Fibroblast of the aortic adventitia (primary cell): Measurements from ENCODE around the gene KCNH1. TPM values are rescaled to one million over a fixed set of nuclear protein-coding genes. Genes with fewer than 3 reads are reported as not detected.

Experiments
- DNase-seq: peaks from one replicate; pipeline ENCODE4 v3.0.0-alpha.2; 2010; ENCODE audit warnings: low read depth
- H3K4me3 ChIP-seq: 2 replicates; pipeline ENCODE4 v1.5.1; 2011; ENCODE audit warnings: low read depth, mild to moderate bottlenecking, control low read depth, low read length, moderate library complexity
- total RNA-seq: library from RNA; depleted of rRNA; stranded (reverse); fragments of >200 nt; gene quantifications from 2 replicates; pipeline ENCODE4 v1.2.3, GENCODE V29; 2012; ENCODE audit warnings: low replicate concordance
- TF ChIP-seq, protein P1 (sequence below): IDR thresholded peaks from 2 replicates; pipeline ENCODE4 v1.5.1; 2011; ENCODE audit warnings: mild to moderate bottlenecking, low read length, control low read depth, inconsistent platforms; ENCODE audit not compliant: insufficient read depth

KCNH1 gene
- total RNA-seq, 1 donor = not detected

DNA sequence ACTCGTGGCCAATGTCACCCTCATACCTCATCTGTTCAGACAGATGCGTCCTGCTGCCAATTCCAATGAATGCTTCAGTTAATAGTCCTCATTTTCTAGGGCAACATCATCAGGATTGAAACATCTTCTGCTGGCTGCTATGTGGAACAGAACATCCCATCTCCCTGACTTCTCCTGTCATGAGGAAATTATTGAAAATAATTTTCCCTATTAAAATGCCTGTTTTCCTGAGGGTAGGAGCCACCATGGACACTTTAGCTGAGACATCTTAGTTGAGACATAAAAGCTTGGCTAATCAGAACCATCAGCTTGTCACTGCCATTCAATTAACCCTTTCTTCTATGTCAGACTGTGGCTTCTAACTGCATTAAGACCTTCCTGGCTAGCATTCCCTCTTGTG lies 409.2 kb downstream of the KCNH1 start:
- DNase-seq = no peak
- no peak overlapping the region for H3K4me3 ChIP-seq
- TF ChIP-seq, protein P1, sequence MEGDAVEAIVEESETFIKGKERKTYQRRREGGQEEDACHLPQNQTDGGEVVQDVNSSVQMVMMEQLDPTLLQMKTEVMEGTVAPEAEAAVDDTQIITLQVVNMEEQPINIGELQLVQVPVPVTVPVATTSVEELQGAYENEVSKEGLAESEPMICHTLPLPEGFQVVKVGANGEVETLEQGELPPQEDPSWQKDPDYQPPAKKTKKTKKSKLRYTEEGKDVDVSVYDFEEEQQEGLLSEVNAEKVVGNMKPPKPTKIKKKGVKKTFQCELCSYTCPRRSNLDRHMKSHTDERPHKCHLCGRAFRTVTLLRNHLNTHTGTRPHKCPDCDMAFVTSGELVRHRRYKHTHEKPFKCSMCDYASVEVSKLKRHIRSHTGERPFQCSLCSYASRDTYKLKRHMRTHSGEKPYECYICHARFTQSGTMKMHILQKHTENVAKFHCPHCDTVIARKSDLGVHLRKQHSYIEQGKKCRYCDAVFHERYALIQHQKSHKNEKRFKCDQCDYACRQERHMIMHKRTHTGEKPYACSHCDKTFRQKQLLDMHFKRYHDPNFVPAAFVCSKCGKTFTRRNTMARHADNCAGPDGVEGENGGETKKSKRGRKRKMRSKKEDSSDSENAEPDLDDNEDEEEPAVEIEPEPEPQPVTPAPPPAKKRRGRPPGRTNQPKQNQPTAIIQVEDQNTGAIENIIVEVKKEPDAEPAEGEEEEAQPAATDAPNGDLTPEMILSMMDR = no peak

DNA sequence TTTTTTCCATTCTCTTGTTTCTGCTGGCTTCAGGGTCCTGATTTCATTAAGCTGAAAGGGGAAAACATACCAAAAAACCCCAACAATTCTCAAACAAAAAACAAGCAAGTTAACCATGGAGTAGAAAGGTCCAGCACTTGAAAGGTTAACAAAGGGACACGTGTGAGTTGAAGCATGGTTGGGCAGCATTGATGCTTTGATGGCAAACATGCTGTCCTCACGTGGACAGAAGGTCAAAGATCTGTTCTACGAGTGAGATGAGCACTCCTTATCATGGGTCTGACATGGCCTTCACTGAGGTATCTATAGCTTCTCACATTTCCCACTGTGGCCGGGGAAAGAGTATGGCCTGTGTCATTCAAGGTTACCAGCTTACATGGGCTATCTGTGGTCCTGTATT lies 410.3 kb downstream of the KCNH1 start:
- H3K4me3 ChIP-seq = no peak overlapping the region
- no peak for DNase-seq
- TF ChIP-seq, protein P1 = no peak

DNA sequence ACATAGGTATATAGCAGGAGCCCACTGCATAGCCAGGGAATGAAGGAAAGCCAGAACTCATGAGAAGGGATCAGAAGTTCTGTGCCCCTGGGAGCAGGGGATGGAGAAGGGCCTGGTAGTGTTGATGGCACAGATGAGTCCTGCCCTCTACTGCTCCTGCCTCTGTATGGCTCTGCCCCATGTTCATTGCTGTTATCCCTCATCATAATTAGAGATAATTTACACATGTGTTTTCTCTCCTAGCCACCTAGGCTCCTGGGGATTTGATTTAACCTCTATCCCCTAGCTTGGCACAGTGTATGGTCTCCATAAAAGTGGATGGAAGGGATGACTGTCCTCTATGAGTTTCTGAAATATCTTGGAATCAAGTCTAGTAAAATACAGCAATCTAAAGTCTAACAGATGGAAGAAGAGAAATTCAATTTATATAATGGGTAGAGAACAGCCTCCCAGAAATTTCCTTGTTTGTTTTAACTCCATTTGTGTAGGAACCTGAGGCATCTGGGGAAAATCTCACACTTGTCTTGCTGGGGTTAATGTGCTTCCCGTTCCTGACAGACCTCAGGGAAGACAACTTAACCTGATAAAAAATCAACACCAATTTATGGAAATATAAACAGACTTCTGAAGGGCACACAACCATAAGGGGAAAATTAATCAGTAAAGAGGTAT lies 411.4 kb downstream of the KCNH1 start:
- no peak for DNase-seq
- no peak overlapping the region for H3K4me3 ChIP-seq
- TF ChIP-seq, protein P1 = no peak

DNA sequence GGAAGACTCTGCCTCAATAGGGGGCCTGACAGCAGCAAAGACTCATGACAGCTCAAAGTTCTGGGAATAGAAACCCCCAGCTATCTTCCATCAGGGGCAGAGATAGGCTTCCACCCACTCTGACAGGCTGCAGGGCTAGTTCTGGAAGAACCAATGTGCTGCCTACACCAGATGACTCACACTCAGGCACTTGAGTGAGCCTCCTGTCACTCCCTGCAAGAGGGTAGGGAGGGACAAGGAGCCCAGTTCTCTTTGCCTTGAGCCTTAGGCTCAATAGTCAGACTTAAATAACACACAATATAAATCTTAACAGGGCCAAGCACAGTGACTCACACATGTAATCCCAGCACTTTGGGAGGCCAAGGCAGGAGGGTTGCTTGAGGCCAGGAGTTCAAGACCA lies 418.9 kb downstream of the KCNH1 start:
- no peak for DNase-seq
- TF ChIP-seq, protein P1 = no peak
- no peak overlapping the region for H3K4me3 ChIP-seq

DNA sequence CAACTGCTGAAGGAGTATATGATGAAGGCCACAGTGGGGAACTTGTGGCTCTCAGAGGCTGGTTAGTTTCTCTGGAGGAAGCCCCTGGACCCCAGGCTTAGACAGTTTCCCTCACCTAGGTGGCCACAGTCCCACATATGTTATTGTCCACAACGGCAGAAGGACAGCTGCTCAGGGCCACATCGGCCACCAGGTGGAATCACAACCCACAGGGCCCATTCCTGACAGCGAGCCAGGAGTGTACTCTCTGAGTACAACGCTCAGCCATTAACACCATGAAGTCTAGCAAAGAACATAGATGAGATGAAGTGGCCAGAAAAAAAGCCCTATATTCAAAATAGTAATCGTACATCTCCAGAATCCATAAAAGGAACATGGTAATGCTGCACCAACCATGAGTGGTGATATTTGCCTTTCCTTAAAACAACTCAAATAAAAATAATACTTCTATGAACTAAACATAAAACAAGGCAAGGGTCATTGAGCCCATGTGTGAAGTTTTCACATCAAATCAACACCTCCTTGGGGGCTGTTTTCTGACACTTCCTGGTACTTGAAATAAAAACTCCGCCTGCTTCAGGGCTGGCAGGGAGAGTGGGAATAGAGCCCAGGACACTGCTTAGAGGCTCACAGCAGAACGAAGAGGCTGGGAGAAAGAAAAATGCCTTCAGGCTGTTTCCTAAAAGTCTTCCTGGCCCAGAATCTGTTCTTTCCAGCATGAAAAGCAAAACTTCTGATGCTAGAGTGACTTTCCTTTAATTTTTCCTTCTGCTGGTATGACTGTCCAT lies 421.9 kb downstream of the KCNH1 start:
- TF ChIP-seq, protein P1 = no peak
- no peak for DNase-seq
- no peak overlapping the region for H3K4me3 ChIP-seq

DNA sequence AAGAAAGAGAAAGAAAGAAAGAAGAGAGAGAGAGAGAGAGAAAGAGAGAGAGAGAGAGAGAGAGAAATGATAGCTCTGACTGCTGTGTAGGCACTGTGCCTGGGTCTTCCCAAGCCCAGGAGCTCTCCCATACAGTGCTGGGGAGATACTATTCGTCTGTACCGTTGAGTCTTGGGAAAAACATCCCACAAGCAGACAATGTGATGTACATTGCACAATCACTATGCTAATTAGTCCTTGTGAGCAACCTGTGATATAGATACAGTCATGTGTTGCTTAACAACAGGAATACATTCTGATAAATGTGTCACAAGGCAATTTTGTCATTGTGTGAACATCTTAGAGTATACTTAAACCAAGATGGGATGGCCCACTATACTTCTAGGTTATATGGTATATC lies 424.2 kb downstream of the KCNH1 start:
- DNase-seq = no peak
- TF ChIP-seq, protein P1 = no peak
- no peak overlapping the region for H3K4me3 ChIP-seq
